NT2/D1 (cell line): ENCODE data around the gene MPZ.

Experiments used
- SUZ12 ChIP-seq: IDR thresholded peaks from 2 replicates; pipeline ENCODE4 v1.6.1; 2011; ENCODE audit not compliant: insufficient read length, insufficient read depth; ENCODE audit errors: extremely low read depth
- YY1 ChIP-seq: IDR thresholded peaks from 2 replicates; pipeline ENCODE4 v1.6.1; 2011; ENCODE audit not compliant: insufficient read length, insufficient read depth
- ZNF274 ChIP-seq: IDR thresholded peaks from 2 replicates; pipeline ENCODE4 v1.6.1; 2011; ENCODE audit warnings: mild to moderate bottlenecking, low read depth, low read length

DNA sequence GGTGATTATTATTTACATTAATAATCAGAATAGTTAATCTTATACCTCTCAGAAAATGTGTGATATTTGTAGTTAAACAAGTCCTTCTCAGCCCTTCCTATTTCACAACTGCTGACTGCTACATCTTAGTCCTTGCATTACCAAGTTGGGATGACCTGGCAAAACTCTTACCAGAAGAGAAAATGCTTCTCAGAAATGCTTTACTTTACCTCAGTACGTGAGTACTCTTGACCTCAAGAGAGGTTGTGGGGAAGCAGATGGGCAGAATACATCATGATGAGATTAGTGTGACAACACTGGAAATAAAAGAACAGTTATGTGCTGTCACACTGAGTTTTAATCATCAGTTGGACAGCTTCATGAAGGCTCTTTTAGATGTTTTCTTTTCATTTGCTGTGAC is 41.7 kb upstream of the MPZ start:
- no peak for TF ChIP-seq YY1
- TF ChIP-seq SUZ12 = no peak
- no peak for TF ChIP-seq ZNF274
